IMR-90 (cell line): ENCODE results near the gene COL8A1. TPM values are rescaled to one million over a fixed set of nuclear protein-coding genes. Genes with fewer than 3 reads are reported as not detected.

Experiments
- ATAC-seq: fragments of 200-7000 bp; cut with Tn5 transposase; 2 replicates; pipeline ENCODE4 v1.9.1; 2020; ENCODE audit warnings: low read depth, mild to moderate bottlenecking, moderate library complexity
- BruUV-seq: library from RNA; stranded (reverse); fragments of 400-500 nt; replicated peaks from 2 replicates; lab custom pipeline; 2021; lab: Mats Ljungman, UMichigan
- CTCF ChIA-PET: fragments of 300-600 bp; formaldehyde crosslinking; extraction: SDS; loops from one replicate; lab custom pipeline; 2021; ENCODE audit warnings: antibody characterized with exemption; lab: Yijun Ruan, JAX
- POLR2A ChIA-PET: fragments of 300-600 bp; sonication (Branson Sonifier 250); formaldehyde crosslinking; loops from one replicate; lab custom pipeline; 2022; ENCODE audit warnings: antibody characterized with exemption; ENCODE audit not compliant: unreplicated experiment; lab: Charles Lee
- DNase-seq: peaks from one replicate; pipeline ENCODE4 v3.0.0; 2013
- H2AFZ ChIP-seq: replicated peaks from 2 replicates; pipeline ENCODE3; 2013; ENCODE audit warnings: low read length, mild to moderate bottlenecking; ENCODE audit not compliant: poor library complexity
- H2AK5ac ChIP-seq: 2 replicates; pipeline ENCODE4 v1.6.1; 2013; ENCODE audit warnings: low read depth, low read length, inconsistent platforms
- H2AK9ac ChIP-seq: replicated peaks from 2 replicates; pipeline ENCODE3; 2013; ENCODE audit warnings: mild to moderate bottlenecking, low read depth, low read length, moderate library complexity; ENCODE audit not compliant: poor library complexity
- H2BK120ac ChIP-seq: 2 replicates; pipeline ENCODE4 v1.6.1; 2013; ENCODE audit warnings: low read depth, low read length, inconsistent platforms
- H2BK15ac ChIP-seq: 3 replicates; pipeline ENCODE4 v1.6.1; 2013; ENCODE audit warnings: low read depth, low read length, inconsistent platforms
- H2BK20ac ChIP-seq: 2 replicates; pipeline ENCODE4 v1.6.1; 2013; ENCODE audit warnings: low read depth, mild to moderate bottlenecking, inconsistent platforms, low read length, moderate library complexity
- H2BK5ac ChIP-seq: 2 replicates; pipeline ENCODE4 v1.6.1; 2013; ENCODE audit warnings: mild to moderate bottlenecking, low read depth, low read length, inconsistent platforms; ENCODE audit not compliant: poor library complexity, severe bottlenecking
- H3K14ac ChIP-seq: replicated peaks from 2 replicates; pipeline ENCODE4 v1.6.1; 2013; ENCODE audit warnings: low read depth, low read length, inconsistent platforms
- H3K18ac ChIP-seq: 2 replicates; pipeline ENCODE4 v1.6.1; 2013; ENCODE audit warnings: low read depth, low read length, control low read depth
- H3K23ac ChIP-seq: 2 replicates; pipeline ENCODE4 v1.6.1; 2013; ENCODE audit warnings: low read depth, low read length, inconsistent platforms
- H3K27ac ChIP-seq: 2 replicates; pipeline ENCODE4 v1.5.1; 2013; ENCODE audit warnings: mild to moderate bottlenecking, control low read depth, low read length; ENCODE audit not compliant: insufficient read depth
- H3K27me3 ChIP-seq: 2 replicates; pipeline ENCODE4 v1.6.1; 2013; ENCODE audit warnings: low read length; ENCODE audit not compliant: control insufficient read depth, insufficient read depth
- H3K36me3 ChIP-seq: 2 replicates; pipeline ENCODE4 v1.6.1; 2013; ENCODE audit warnings: low read length, mixed read lengths; ENCODE audit not compliant: control insufficient read depth, insufficient read depth
- H3K4ac ChIP-seq: 2 replicates; pipeline ENCODE4 v1.6.1; 2013; ENCODE audit warnings: low read depth, low read length, inconsistent platforms
- H3K4me1 ChIP-seq: 2 replicates; pipeline ENCODE4 v1.6.1; 2013; ENCODE audit warnings: low read length, mixed read lengths; ENCODE audit not compliant: control insufficient read depth, insufficient read depth
- H3K4me2 ChIP-seq: 2 replicates; pipeline ENCODE4 v1.6.1; 2013; ENCODE audit warnings: low read depth, mild to moderate bottlenecking, control low read depth, low read length, moderate library complexity
- H3K4me3 ChIP-seq: 2 replicates; pipeline ENCODE4 v1.5.1; 2013; ENCODE audit warnings: low read depth, mild to moderate bottlenecking, control low read depth, low read length, moderate library complexity; ENCODE audit not compliant: insufficient read depth
- H3K56ac ChIP-seq: 2 replicates; pipeline ENCODE4 v1.6.1; 2013; ENCODE audit warnings: low read length, inconsistent platforms; ENCODE audit not compliant: insufficient read depth; ENCODE audit errors: extremely low read depth
- H3K79me1 ChIP-seq, 2 experiments: 2 replicates each; pipeline ENCODE4 v1.6.1; 2013; ENCODE audit warnings: low read length in 2 of 2, inconsistent platforms in 1 of 2, low read depth in 1 of 2
- H3K9ac ChIP-seq: 2 replicates; pipeline ENCODE4 v1.6.1; 2013; ENCODE audit warnings: low read depth, low read length, control low read depth
- H3K9me1 ChIP-seq: 2 replicates; pipeline ENCODE4 v1.6.1; 2013; ENCODE audit warnings: low read length, inconsistent platforms; ENCODE audit not compliant: insufficient read depth
- H3K9me3 ChIP-seq: 2 replicates; pipeline ENCODE4 v1.6.1; 2013; ENCODE audit warnings: low read length; ENCODE audit not compliant: control insufficient read depth, insufficient read depth
- H4K20me1 ChIP-seq: 2 replicates; pipeline ENCODE4 v1.6.1; 2013; ENCODE audit warnings: low read length, inconsistent platforms; ENCODE audit not compliant: insufficient read depth
- H4K5ac ChIP-seq: 2 replicates; pipeline ENCODE4 v1.6.1; 2013; ENCODE audit warnings: mild to moderate bottlenecking, low read depth, low read length, control low read depth
- H4K8ac ChIP-seq, 2 experiments: 2 replicates each; pipeline ENCODE4 v1.6.1; 2013; ENCODE audit warnings: low read depth in 2 of 2, low read length in 2 of 2, control low read depth in 1 of 2, inconsistent platforms in 1 of 2
- H4K91ac ChIP-seq: 2 replicates; pipeline ENCODE4 v1.6.1; 2013; ENCODE audit warnings: low read depth, low read length, inconsistent platforms; ENCODE audit not compliant: insufficient read depth
- USF2 ChIP-seq: fragments of 150-350 bp; IDR thresholded peaks from 2 replicates; pipeline ENCODE4 v1.6.1; 2017; ENCODE audit warnings: mild to moderate bottlenecking, antibody characterized with exemption, low read length, low read depth
- dilution Hi-C: fragments of 300-500 bp; cut with HindIII; formaldehyde crosslinking; loops from one replicate; pipeline ENCODE4 v1.14.3; 2018; ENCODE audit warnings: low sequenced_read_pairs; ENCODE audit not compliant: unreplicated experiment
- in situ Hi-C: fragments of 300-500 bp; cut with MboI; formaldehyde crosslinking; loops from 3 replicates; pipeline ENCODE4 v1.14.3; 2019; ENCODE audit warnings: low sequenced_read_pairs, inconsistent platforms, mixed read lengths
- intact Hi-C: fragments of 100-400 bp; cut with micrococcal nuclease; formaldehyde crosslinking; loops from 2 replicates; pipeline ENCODE4 v1.10.0; 2022
- polyA plus RNA-seq, 3 experiments: library from polyadenylated mRNA; depleted of rRNA; stranded (reverse); fragments of >200 nt; gene quantifications; 2 replicates each; pipeline ENCODE4 v1.2.3, GENCODE V29; 2012; ENCODE audit warnings: low replicate concordance in 1 of 3
- total RNA-seq: library from RNA; depleted of rRNA; stranded (reverse); fragments of >200 nt; gene quantifications from 2 replicates; pipeline ENCODE4 v1.2.3, GENCODE V29; 2012
- TF ChIP-seq, protein P1 (sequence below): fragments of 150-350 bp; IDR thresholded peaks from 2 replicates; pipeline ENCODE4 v1.6.1; 2016; ENCODE audit warnings: low read depth, mild to moderate bottlenecking, low read length, moderate library complexity, borderline replicate concordance

COL8A1 gene
- total and polyA plus RNA-seq, 2 of the 4 experiments (the other 2 are of a cell fraction) = 119 to 151 TPM

- H3K56ac ChIP-seq = no peak overlapping the region
- no peak overlapping the region for H3K14ac ChIP-seq
- no peak overlapping the region for H2AFZ ChIP-seq
- dilution Hi-C loops (no loop called here), intact Hi-C loops (loop anchor here (10.0 kb wide), 1 partner anchor 546 kb away; no protein-coding TSS in a partner anchor), in situ Hi-C loops (loop anchor here (5.0 to 25.0 kb wide), 3 partner anchors 414 to 899 kb away; no protein-coding TSS in a partner anchor)
- no peak for DNase-seq
- no peaks in the 10 kb centered on the region for H3K27me3 ChIP-seq
- H3K9me1 ChIP-seq = peaks cover 3% of the 10 kb centered on the region; the same call in 1 of the 2 replicates
- H3K79me1 ChIP-seq = peaks cover 30 to 63% of the 10 kb centered on the region in 2 experiments
- no peak overlapping the region for H3K27ac ChIP-seq
- no peak overlapping the region for H2BK5ac ChIP-seq
- ChIA-PET POLR2A (interaction anchor here (1.2 kb wide), 1 partner anchor 422 kb away, joined by 3 read pairs; the partner anchor contains the start of gene TBC1D23), CTCF (no interaction called here)
- no peak overlapping the region for H4K8ac ChIP-seq
- peaks cover 6% of the 10 kb centered on the region for H3K4me1 ChIP-seq
- no peak overlapping the region for H2BK20ac ChIP-seq
- no peak overlapping the region for H3K23ac ChIP-seq
- no peak overlapping the region for H3K4me3 ChIP-seq
- no peak overlapping the region for H4K5ac ChIP-seq
- H4K20me1 ChIP-seq = no peaks in the 10 kb centered on the region
- BruUV-seq = no TSS peak
- H3K4ac ChIP-seq = no peak overlapping the region
- no peak overlapping the region for H3K9ac ChIP-seq
- H3K18ac ChIP-seq = no peak overlapping the region
- H4K91ac ChIP-seq = no peak overlapping the region
- no peaks in the 10 kb centered on the region for H3K36me3 ChIP-seq
- TF ChIP-seq, protein P1, sequence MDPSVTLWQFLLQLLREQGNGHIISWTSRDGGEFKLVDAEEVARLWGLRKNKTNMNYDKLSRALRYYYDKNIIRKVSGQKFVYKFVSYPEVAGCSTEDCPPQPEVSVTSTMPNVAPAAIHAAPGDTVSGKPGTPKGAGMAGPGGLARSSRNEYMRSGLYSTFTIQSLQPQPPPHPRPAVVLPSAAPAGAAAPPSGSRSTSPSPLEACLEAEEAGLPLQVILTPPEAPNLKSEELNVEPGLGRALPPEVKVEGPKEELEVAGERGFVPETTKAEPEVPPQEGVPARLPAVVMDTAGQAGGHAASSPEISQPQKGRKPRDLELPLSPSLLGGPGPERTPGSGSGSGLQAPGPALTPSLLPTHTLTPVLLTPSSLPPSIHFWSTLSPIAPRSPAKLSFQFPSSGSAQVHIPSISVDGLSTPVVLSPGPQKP = no peak
- TF ChIP-seq USF2 = no peak
- H2AK9ac ChIP-seq = no peak overlapping the region
- no peak overlapping the region for H2AK5ac ChIP-seq
- no peaks in the 10 kb centered on the region for H3K9me3 ChIP-seq
- H3K4me2 ChIP-seq = no peak overlapping the region
- no peak overlapping the region for H2BK15ac ChIP-seq
- ATAC-seq = no peak
- no peak overlapping the region for H2BK120ac ChIP-seq
Observed at GRCh38 chr3:99838755-99839154, 200.4 kb downstream of the COL8A1 start.
